HL-60/S4 treated with retinoic acid at 250 ng/mL for 4 days and 3 days (cell line): ENCODE data around the gene DNAJC11.

Experiments used
- in situ Hi-C: fragments of 300-500 bp; cut with MboI; formaldehyde crosslinking; loops from 2 replicates; pipeline ENCODE4 v1.7.0; 2022; ENCODE audit warnings: low sequenced_read_pairs

DNAJC11 gene

GRCh38 chr1:6628971-6629479 is 72.6 kb downstream of the DNAJC11 start:
- in situ Hi-C loops, result no loop called here

DNA sequence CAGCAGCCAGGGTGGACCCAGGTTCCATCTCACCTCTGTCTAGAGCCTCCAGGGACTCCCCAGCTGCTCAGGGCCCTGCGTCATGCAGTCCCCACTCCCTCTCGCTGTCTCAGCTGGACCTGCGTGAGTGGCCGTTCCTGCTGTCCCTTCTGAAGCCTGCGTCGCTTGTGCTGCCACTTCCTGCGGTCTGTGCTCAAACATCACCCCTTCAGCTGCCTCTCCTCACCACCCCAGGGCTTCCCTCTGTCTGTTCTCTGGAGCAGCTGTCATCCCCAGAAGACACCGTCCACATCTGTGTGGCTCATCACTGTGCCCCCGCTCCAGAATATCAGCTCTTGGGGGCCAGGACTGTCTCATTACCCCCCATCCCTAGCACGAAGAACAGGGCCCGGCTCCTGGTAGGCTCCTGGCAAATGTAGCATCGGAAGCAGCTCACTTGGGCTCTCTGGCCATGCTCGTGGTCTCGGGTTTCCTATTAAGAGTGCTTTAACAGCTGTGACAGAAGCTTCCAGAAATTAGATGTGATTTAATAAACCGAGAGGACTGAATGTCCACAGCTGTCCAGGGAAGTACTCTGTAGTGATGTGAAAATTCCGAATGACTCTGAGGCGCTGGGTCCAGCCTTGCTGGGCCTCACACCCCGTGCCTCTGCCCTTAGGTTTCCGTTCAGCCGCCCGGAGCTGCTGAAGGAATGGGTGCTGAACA is 73.6 kb downstream of the DNAJC11 start:
- in situ Hi-C loops, result no loop called here

DNA sequence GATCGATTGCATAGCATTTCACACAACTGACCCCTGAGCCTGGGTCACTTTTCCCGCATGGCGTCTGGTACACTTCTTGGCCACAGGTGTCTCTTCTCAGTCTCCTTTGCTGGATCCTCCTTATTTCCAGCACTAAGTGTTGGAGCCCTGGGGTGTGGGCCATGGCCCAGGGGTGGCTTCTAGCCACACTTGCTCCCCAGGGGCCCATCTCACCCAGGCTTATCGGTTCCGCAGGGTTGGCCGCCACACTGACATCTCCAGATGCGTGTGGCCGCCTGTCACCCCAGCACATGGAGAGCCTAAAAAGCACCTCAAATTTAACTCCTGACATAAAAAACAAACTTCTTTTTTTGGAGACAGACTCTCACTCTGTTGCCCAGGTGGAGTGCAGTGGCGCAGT is 74.6 kb downstream of the DNAJC11 start:
- in situ Hi-C loops, result no loop called here

DNA sequence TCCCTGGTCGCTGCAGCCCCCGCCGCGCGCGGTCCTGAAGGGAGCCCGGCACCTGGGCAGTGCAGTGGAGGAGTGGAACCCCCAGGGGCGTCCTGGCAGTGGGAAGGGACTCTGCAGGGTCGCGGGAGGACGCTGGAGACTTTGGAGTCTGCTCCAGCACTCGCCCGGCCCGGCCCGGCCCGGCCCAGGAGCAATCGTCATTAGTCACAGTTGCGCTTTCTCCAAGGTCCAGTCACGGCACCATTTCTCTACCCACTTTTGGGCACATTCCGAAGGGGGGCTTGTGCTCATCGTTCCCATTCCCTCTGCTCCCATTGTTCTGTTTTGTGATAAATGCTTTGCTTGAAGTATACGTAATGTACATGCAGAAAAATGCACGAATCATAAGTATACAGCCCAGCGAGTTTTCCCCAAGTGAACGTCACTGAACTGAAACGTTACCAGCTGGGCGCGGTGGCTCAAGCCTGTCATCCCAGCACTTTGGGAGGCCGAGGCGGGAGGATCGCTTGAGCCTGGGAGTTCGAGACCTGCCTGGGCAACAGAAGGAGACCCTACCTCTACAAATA is 75.9 kb downstream of the DNAJC11 start:
- in situ Hi-C loops, result no loop called here

- in situ Hi-C loops, result no loop called here
Measured at GRCh38 chr1:6624710-6625583, 76.7 kb downstream of the DNAJC11 start, which contains the start of gene THAP3. Gene THAP3, plus strand, starts transcription at chr1:6624868. Its CDS starts 351 bp downstream, at chr1:6625219.

GRCh38 chr1:6623269-6623965 is 78.2 kb downstream of the DNAJC11 start:
- in situ Hi-C loops, result no loop called here

- in situ Hi-C loops, result no loop called here
Measured at GRCh38 chr1:6622396-6623152, 79.0 kb downstream of the DNAJC11 start.

- in situ Hi-C loops, result no loop called here
Measured at GRCh38 chr1:6621429-6622391, 79.9 kb downstream of the DNAJC11 start.

GRCh38 chr1:6619045-6619444 is 82.6 kb downstream of the DNAJC11 start:
- in situ Hi-C loops, result no loop called here

DNA sequence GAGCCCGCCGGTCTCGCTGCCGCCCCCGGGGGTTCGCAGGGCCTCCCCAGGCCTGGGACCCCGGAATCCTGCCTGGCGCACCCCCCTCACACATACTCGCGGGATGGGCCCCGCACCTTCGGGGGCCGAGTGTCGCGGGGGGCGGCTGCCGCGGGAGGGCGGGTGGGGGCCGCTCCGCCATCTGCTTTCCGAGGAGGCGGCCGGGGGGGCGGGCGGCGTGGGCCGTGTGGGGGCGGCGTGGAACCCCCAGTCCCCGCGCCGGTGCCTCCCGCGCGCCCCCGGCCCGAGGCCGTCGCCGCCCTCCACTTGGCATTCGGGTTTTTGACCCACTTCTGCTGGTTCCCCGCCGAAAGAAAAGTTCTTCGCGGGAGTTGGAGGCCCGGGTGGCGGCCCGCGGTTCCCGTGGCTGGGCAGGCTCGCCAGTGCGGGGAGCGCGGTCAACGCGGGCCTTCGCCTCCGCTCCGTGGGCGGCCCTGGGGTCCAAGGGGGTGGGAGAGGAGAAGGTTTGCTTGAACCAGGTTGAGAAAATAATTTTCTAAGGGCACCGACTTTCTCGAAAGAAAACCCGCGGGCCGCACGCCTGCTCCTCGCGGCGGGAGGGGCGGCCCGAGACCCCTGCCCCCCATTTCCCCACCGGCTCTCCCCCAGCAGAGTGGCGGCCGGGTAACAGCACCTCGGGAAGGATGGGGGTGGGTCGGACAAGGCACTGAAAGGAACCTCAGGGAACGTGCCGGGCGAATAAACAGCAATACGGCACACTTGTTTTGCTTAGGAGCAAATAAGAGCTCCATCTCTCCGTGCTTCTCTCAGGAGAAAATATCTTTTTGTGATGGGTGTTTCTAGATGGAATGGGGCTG is 86.5 kb downstream of the DNAJC11 start:
- in situ Hi-C loops, result no loop called here

DNA sequence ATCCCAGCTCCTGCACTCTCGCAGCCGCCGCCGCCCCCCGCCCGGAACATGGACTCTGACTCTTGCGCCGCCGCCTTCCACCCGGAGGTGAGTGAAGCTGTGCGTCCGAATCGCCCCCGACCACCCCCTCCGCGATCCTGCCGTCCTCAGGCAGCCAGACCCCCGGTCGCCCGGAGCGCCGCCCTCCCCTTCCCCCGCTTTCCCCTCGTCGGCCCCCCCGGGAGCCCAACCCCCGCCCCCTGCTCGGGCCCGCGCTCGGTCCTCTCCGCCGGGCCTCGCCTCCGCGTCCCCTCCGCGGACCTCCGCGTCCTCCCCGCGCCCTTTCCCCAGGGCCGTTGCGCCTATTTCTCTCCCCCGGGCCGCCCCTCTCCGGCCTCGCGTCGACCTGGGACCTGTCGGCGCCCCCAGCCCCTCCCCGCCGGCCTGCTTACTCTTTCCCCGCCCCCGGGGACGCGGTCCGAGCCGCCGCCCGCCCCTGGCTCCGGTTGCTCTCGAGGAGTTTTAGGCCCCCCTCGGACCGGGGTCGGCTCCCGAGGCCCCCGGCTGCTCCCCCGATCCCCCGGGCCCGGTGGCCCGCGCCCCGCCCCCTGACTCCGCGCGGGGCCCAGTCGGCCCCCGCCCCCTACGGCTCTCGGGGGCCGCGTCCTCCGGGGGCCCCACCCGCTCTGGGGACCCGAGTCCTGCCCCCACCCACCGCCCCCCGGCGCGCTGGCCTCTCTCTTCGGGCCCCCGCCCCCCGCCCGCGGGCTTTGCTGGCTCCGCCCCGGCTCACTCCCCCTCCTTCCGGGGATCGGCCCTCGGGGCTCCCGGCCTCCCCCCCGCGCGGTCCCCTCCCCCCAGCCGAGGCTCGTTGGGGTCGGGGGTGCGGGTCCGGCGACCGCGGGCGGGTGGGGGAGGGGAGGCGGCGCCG is 87.3 kb downstream of the DNAJC11 start:
- in situ Hi-C loops, result no loop called here

DNA sequence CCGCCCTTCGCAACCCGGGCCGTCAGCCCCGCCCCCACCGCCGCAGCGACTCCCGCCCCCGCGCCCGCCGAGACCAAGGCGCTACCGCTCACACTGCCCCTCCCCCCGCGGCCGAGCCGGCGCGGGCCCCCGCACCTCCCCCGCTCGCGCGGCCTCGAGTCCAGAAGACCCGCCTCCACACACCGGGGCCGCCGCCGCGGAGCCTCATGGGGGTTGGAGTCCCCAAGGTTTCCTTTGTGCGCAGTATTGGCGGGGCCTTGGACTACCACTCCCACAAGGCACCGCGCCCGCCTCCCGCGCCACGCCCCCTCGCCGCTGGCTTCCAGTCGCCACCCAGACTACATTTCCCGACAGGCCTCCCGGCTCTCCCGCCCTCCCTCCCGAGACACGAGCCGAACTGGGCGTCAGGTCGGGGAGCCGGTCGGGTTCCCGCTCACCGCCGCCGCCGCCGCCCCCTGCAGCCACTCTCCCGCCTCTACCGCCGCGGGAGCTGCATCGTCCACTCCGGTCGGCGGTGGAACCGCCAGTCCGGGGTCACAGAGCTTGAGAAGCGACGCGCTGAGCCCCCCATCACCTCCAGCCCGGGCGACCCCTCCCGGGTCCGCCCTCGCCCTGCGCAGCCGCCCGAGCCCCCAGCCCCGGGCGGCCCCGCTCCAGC is 88.1 kb downstream of the DNAJC11 start, which contains the start of gene PHF13:
Gene PHF13 (plus strand): TSS at position 371 of the 658 bp plus-strand sequence. CDS start 336 bp downstream, outside the sequence.
- in situ Hi-C loops, result no loop called here

GRCh38 chr1:6612641-6613360 is 88.8 kb downstream of the DNAJC11 start:
- in situ Hi-C loops, result no loop called here

DNA sequence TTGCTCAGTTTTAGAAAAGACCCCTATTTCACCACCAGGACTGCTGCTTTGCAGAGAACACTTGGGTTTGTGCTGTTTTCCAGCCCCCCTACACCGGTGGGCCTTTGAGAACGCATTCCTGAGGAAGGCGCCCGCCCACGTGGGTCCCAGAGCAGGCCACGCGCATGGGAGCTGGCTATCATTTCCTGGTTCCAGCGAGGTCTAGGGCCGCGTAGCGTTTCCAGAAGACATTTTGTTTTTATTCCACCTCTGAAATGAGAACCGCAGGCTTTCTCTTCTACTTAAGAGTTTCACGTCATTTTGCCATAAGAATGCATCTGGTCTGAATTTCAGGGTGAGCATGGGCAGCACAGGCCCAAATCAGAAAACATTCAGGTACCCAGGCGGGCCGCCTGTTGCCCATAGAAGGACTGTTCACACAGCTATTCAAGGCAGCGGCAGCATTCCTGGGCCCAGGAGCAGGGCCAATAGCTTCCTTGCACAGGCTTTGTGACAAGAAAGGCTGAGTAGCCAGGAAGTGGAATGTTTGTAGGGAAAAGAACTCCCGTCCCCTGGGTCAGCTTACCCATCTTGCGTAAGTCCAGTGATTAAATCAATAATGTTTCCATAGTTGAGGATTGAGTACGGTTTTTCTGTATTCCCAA is 97.6 kb downstream of the DNAJC11 start:
- in situ Hi-C loops, result no loop called here

DNA sequence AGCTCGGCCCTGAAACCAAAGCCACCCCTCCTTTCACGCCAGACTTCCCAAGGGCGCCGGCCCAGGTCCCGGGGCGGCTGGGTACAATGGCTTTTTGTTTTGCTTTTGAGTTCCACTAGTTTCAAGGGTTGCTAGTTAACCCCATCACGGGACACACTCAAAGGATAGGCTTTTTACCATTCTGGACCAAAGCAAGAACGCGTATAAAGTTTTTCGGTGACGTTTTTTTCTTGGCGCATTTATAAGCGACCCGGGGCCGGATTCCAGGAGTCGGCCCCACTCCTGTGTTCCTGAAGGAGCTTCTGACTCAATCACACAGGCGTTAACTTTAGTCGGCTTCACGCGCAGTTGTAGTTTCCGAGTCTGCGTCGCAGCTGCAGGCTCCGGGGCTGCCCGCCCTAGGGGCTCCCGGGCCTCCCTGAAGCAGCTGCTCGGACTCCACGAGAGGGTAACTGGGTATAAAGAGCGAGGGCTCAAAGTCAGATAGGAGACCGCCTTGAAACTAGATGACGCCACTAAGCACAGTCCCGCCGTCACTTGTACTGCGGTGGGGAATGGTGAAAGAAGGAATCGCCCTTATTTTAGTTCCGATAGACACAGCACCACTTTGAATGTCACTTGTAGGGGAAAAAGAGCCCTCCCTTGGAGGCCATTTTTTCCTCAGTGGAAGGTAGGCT is 98.2 kb downstream of the DNAJC11 start:
- in situ Hi-C loops, result no loop called here
